Fibroblast of villous mesenchyme (primary cell): ENCODE data around the gene PRX. TPM values are rescaled to one million over a fixed set of nuclear protein-coding genes. Genes with fewer than 3 reads are reported as not detected.
A peak's percentile ranks its signal among the peaks of the same experiment; 100 is the strongest.

ENCODE experiments used
- DNase-seq: peaks from one replicate; pipeline ENCODE4 v3.0.0-alpha.2; 2010; ENCODE audit warnings: low read depth
- H3K4me3 ChIP-seq: 2 replicates; pipeline ENCODE4 v1.5.1; 2011; ENCODE audit warnings: low read depth, mild to moderate bottlenecking, low read length
- total RNA-seq: library from RNA; depleted of rRNA; stranded (reverse); fragments of >200 nt; gene quantifications from 2 replicates; pipeline ENCODE4 v1.2.3, GENCODE V29; 2012
- TF ChIP-seq, protein P1 (sequence below): IDR thresholded peaks from 2 replicates; pipeline ENCODE4 v1.5.1; 2012; ENCODE audit warnings: low read depth, mild to moderate bottlenecking, low read length; ENCODE audit not compliant: insufficient read depth

Gene PRX
- total RNA-seq, 1 donor, result 0.86 TPM

DNA sequence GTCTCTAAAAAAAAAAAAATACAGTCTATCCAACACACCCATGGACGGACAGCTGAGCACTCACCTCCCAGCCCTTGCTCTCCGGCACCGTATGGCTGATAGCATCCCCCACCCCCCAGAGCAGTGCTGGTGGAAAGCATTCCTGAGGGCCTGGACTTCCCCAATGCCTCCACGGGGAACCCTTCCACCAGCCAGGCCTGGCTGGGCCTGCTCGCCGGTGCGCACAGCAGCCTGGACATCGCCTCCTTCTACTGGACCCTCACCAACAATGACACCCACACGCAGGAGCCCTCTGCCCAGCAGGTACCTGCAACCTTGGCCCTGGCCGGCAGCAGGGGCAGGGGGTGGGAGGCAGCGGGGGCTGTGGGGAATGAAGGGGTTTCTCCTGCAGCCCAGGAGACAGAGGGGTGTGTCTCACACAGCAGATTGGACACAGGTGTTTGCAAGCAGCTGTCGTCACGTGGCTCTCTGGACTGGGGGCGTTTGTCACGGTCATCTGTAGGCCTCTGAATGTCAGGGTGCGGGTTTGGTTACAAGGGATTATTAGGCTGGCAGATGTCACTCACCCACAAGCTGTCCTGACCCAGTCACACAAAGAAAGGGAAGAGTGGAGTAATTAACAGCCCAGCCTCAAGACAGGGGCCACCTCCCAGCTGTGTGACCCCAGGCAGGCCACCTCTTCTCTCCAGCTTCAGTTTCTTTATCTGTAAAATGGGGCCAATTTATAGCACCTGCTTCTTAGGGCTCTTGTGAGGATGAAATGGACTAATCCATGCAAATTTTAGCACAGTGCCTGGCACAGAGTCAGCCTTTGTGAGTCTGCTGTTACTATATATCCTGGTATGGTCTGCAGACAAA is 45.4 kb downstream of the PRX start:
- no peak overlapping the region for H3K4me3 ChIP-seq
- DNase-seq, result no peak
- TF ChIP-seq, protein P1, sequence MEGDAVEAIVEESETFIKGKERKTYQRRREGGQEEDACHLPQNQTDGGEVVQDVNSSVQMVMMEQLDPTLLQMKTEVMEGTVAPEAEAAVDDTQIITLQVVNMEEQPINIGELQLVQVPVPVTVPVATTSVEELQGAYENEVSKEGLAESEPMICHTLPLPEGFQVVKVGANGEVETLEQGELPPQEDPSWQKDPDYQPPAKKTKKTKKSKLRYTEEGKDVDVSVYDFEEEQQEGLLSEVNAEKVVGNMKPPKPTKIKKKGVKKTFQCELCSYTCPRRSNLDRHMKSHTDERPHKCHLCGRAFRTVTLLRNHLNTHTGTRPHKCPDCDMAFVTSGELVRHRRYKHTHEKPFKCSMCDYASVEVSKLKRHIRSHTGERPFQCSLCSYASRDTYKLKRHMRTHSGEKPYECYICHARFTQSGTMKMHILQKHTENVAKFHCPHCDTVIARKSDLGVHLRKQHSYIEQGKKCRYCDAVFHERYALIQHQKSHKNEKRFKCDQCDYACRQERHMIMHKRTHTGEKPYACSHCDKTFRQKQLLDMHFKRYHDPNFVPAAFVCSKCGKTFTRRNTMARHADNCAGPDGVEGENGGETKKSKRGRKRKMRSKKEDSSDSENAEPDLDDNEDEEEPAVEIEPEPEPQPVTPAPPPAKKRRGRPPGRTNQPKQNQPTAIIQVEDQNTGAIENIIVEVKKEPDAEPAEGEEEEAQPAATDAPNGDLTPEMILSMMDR, result no peak

DNA sequence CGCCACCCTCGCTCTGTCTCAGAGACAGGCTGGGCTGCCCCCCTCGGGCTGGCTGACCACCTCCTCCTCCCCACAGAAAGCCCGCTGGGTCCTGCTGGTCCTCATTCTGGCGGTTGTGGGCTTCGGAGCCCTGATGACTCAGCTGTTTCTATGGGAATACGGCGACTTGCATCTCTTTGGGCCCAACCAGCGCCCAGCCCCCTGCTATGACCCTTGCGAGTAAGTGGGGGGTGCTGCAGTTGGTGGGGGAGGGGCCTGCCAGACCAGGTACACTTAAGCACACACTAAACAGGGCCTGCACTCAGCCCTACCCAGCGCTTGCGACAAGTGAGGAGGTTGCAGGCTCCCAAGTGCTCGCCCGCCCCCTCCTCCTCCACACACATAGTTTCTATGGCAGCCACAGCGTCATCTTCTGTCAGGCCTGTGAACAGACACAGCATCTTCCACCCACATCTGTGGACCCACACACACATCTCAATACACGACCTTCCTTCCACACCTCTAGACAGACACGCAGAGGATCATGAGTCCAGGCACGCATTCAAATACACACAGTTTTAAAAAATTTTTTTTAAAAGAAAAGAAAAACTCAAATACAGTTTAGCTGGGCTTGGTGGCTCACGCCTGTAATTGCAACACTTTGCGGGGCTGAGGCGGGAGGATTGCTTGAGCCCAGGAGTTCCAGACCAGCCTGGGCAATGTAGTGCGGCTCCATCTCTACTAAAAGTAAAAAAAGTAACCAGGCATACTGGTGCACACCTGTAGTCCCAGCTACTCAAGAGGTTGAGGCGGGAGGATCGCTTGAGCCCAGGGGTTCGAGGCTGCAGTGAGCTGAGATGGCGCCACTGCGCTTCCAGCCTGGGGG is 46.2 kb downstream of the PRX start:
- TF ChIP-seq, protein P1, result no peak
- peak; percentile 32 for DNase-seq
- no peak overlapping the region for H3K4me3 ChIP-seq

DNA sequence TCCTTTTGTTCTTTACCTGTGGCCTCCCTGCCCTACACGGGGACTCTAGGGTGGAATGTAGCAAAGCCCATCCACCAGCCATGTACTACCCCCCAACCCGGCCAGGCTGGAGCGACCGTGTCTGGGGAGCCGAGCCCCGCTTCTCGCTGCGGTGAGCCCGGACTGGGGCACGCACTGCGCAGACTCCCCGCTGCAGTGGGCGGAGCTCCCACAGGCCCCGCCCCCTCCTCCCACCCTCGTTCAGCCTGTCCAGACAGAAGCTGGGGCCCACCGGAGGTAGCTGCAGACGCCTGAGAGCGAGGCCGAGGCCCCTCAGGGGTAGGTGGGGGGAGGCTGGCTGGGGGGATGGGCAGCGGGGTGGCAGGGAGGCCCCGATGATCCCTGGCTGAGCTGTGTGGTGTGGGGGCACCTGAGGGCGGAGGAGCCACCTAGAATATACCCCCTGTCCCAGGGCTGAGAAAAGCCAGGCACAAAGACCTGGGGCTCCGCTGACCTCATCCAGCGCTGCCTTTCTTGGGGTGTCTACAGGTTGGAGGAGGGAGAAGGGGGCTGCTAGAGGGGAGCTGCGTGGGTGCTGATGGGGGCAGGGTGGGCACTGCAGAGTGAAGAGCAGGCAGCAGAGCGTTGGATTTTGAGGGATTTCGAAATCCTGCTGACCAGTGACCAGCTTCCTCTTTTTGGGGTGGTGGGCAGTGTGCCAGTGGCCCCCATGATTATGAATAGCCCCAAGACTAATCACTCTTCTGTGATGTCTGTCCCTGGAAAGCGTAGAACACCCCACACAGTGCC is 47.4 kb downstream of the PRX start:
- TF ChIP-seq, protein P1, result no peak
- peak; percentile 73 for DNase-seq
- peak overlapping the region; percentile 54 for H3K4me3 ChIP-seq

DNA sequence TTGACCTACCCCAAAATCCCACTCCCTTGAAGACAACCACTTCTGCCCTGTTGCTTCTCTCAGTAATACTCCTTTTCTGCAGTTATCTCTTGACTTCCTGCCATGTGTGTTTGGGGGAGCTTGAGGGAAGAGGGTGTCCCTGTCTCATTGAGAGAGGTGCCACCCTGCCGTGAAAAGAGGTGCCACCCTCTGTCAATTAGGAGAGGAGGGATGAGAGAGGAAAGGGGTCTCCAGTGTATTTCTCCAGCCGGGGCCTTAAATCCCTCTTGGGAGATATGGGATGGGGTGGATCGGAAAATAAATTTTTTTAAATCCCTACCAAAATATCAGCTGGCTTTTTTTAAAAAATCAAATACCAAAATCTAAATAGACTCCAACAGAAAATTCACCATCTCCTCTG is 48.2 kb downstream of the PRX start:
- no peak overlapping the region for H3K4me3 ChIP-seq
- no peak for DNase-seq
- TF ChIP-seq, protein P1, result no peak

DNA sequence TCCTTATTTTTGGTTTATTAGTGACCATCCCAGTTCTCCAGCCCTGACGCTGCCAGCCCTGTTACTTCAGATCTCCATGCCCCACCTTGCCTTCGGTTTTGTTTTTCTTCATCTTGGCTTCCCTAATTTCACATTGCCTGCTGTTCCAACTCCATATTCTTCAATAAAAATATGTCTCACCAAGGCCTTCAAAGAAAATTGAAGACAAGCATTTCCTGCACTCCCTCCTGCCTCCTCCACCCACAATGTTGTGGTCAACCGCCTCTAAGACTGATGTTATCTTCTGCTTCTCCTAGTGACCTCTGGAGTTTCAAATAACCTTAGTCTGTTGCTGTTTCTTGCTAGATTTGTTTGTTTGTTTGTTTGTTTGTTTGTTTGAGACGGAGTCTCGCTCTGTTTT is 50.1 kb downstream of the PRX start:
- peak; percentile 53 for DNase-seq
- H3K4me3 ChIP-seq, result no peak overlapping the region
- TF ChIP-seq, protein P1, result no peak

DNA sequence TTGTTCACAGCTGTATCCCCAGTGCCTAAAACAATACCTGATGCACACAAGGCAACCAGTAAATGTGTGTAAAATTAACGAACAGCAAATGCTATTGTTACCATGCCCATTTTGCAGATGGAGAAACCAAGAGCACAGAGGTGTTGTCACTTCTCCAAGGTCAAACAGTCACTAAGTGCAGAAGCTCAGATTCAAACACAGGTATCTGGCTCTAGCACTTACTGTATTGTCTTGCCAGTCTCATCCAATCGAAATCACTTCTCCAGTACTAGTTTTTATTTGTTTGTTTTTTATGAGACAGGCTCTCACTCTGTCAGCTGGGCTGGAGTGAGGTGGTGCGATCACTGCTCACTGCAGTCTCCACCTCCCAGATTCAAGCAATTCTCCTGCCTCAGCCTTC is 51.0 kb downstream of the PRX start:
- DNase-seq, result no peak
- TF ChIP-seq, protein P1, result no peak
- H3K4me3 ChIP-seq, result no peak overlapping the region
